Measurements from ENCODE around the gene MYL6B. TPM values are rescaled to one million over a fixed set of nuclear protein-coding genes. Genes with fewer than 3 reads are reported as not detected.

The MYL6B gene
- total RNA-seq, 3 donors from 2014 or later: 13.0 to 39.8 (median 22.7) TPM

DNA sequence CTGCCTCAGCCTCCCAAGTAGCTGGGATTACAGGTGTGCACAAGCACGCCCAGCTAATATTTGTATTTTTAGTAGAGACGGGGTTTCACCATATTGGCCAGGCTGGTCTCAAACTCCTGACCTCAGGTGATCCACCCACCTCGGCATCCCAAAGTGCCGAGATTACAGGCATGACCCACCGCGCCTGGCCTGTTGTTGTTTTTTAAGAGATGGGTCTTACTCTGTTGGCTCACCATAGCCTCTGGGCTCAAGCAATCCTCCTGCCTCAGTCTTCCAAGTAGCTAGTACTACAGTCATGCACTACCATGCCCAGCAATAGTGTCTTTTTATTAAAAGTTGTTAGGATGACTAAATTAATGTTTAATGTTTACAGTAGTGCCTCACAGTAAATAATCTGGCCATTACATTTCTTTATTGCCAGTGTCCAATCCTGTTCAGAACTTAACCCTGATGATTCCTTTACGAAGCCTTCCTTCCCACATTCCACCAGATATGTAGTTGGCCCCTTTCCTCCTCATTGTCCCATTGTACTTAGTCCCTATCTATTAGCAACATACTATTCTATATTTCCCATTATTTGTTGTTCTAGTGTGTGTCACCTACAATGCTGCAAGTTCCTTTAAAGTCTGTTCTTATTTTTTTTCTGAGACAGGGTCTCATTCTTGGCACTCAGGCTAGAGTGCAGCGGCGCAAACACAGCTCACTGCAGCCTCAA is 45.7 kb downstream of the MYL6B start:
- no peaks in the 10 kb centered on the region for H3K36me3 ChIP-seq (ENCODE audit: low read depth)
- TF ChIP-seq, protein P1, sequence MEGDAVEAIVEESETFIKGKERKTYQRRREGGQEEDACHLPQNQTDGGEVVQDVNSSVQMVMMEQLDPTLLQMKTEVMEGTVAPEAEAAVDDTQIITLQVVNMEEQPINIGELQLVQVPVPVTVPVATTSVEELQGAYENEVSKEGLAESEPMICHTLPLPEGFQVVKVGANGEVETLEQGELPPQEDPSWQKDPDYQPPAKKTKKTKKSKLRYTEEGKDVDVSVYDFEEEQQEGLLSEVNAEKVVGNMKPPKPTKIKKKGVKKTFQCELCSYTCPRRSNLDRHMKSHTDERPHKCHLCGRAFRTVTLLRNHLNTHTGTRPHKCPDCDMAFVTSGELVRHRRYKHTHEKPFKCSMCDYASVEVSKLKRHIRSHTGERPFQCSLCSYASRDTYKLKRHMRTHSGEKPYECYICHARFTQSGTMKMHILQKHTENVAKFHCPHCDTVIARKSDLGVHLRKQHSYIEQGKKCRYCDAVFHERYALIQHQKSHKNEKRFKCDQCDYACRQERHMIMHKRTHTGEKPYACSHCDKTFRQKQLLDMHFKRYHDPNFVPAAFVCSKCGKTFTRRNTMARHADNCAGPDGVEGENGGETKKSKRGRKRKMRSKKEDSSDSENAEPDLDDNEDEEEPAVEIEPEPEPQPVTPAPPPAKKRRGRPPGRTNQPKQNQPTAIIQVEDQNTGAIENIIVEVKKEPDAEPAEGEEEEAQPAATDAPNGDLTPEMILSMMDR (IDR thresholded peaks at IDR 0.05): no peak
- peaks cover 1% of the 10 kb centered on the region for H3K4me1 ChIP-seq (ENCODE audit: low read depth)
- H3K9me3 ChIP-seq: no peaks in the 10 kb centered on the region
- no peak overlapping the region for H3K4me3 ChIP-seq
- no peak for ATAC-seq
- intact Hi-C loops (cut with DNase I, micrococcal nuclease): no loop called here
- DNase-seq: no peak

- no peaks in the 10 kb centered on the region for H3K36me3 ChIP-seq (ENCODE audit: low read depth)
- DNase-seq (no peak), ATAC-seq (no peak)
- H3K9me3 ChIP-seq: no peaks in the 10 kb centered on the region
- TF ChIP-seq, protein P1 (IDR thresholded peaks at IDR 0.05): no peak
- H3K4me1 ChIP-seq (ENCODE audit: low read depth): no peaks in the 10 kb centered on the region
- no peak overlapping the region for H3K4me3 ChIP-seq
- intact Hi-C loops (cut with DNase I, micrococcal nuclease): no loop called here
Observed at GRCh38 chr12:56198836-56199235, 46.4 kb downstream of the MYL6B start.

DNA sequence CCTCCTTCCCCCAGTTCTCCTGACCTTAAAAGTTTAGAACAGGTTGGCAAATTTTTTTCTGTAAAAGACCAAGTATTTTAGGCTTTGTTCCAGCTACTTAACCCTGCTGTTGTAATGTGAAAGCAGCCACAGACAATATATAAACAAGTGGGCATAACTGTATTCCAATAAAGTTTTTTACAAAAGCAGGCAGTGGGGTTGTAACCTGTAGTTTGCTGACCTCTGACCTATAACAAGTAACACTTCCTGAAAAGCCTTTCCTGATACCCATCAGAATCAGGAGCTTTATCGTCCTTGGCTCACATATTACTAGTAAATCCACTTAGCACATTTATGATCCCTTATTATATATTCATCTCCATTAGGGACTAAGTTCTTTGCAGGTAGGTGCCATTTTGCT is 50.0 kb downstream of the MYL6B start:
- Histone ChIP-seq H3K4me3 (no peak overlapping the region), H3K9me3 (no peaks in the 10 kb centered on the region), H3K4me1 (ENCODE audit: low read depth) (no peaks in the 10 kb centered on the region), H3K36me3 (ENCODE audit: low read depth) (no peaks in the 10 kb centered on the region)
- intact Hi-C loops (cut with DNase I, micrococcal nuclease): no loop called here
- no peak for DNase-seq
- TF ChIP-seq, protein P1 (IDR thresholded peaks at IDR 0.05): no peak
- ATAC-seq: peak; percentile 51

DNA sequence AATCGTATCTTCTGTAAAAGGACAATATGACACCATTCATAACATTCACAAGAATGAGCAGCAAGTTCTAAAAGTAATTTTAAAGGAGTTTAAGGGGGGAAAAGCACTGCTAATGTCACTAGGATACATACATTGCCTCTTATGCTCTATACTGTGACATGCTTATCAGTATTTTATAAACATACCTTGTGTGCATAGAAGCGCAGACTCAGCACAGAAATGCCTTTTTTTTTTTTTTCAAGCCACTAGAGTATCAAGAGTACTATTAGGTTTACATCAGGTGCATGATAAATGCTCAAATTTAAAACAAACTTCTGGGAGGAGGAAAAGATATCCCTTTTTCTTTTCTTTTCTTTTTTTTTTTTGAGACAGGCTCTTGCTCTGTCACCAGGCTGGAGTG is 50.5 kb downstream of the MYL6B start:
- Histone ChIP-seq H3K9me3 (no peaks in the 10 kb centered on the region), H3K36me3 (ENCODE audit: low read depth) (no peaks in the 10 kb centered on the region), H3K4me3 (no peak overlapping the region), H3K4me1 (ENCODE audit: low read depth) (no peaks in the 10 kb centered on the region)
- no peak for DNase-seq
- no peak for ATAC-seq
- TF ChIP-seq, protein P1 (IDR thresholded peaks at IDR 0.05): no peak
- intact Hi-C loops (cut with DNase I, micrococcal nuclease): no loop called here

DNA sequence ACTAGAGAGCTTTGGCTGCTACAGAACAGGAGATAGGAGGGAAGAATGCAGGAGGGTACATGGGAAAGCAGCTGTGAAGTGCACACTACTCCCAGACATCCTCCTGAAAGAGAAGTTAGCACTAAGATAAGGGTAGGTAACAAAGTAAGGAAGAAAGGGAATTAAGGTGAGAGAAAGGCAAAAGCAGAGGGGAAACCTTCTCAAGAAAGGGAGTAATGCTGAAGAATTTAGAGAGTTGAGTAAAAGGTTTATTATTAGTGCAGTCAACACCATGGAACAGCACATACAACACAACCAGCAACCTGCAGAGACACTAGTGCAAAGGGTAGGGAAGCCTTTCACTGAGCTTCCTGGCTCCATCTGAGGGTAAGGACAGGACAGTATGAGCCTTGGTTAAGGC is 51.9 kb downstream of the MYL6B start:
- Histone ChIP-seq H3K4me3 (no peak overlapping the region), H3K4me1 (ENCODE audit: low read depth) (no peaks in the 10 kb centered on the region), H3K36me3 (ENCODE audit: low read depth) (no peaks in the 10 kb centered on the region), H3K9me3 (no peaks in the 10 kb centered on the region)
- ATAC-seq (no peak), DNase-seq (no peak)
- intact Hi-C loops (cut with DNase I, micrococcal nuclease): no loop called here
- TF ChIP-seq, protein P1 (IDR thresholded peaks at IDR 0.05): no peak

- intact Hi-C loops (cut with DNase I, micrococcal nuclease): no loop called here
- Histone ChIP-seq H3K4me1 (ENCODE audit: low read depth) (no peaks in the 10 kb centered on the region), H3K9me3 (no peaks in the 10 kb centered on the region), H3K4me3 (no peak overlapping the region), H3K36me3 (ENCODE audit: low read depth) (no peaks in the 10 kb centered on the region)
- ATAC-seq (no peak), DNase-seq (no peak)
- TF ChIP-seq, protein P1 (IDR thresholded peaks at IDR 0.05): no peak
Observed at GRCh38 chr12:56205445-56205844, 53.1 kb downstream of the MYL6B start.
